Mesodermal cell (in vitro differentiated cells): ENCODE results near the gene TEKT5.

Experiments
- H3K27ac ChIP-seq: 2 replicates; pipeline ENCODE4 v1.7.0; 2013; ENCODE audit warnings: mild to moderate bottlenecking, low read depth, low read length, moderate library complexity; ENCODE audit not compliant: severe bottlenecking
- H3K36me3 ChIP-seq: 2 replicates; pipeline ENCODE4 v1.7.1; 2013; ENCODE audit warnings: mild to moderate bottlenecking, low read length, moderate library complexity; ENCODE audit not compliant: control insufficient read depth, insufficient read depth
- H3K4me1 ChIP-seq: one replicate; pipeline ENCODE4 v1.7.1; 2013; ENCODE audit warnings: mild to moderate bottlenecking, low read length; ENCODE audit not compliant: insufficient read depth, control insufficient read depth, poor library complexity, severe bottlenecking
- H3K4me3 ChIP-seq: 2 replicates; pipeline ENCODE4 v1.7.0; 2013; ENCODE audit warnings: low read length, control low read depth, mild to moderate bottlenecking; ENCODE audit not compliant: insufficient read depth, poor library complexity, severe bottlenecking; ENCODE audit errors: extremely low read depth
- H3K9me3 ChIP-seq: 2 replicates; pipeline ENCODE4 v1.7.1; 2013; ENCODE audit warnings: mild to moderate bottlenecking, low read length, moderate library complexity; ENCODE audit not compliant: control insufficient read depth
- WGBS, 2 experiments: methylation state at CpG; one replicate each; pipeline ENCODE4 v1.1.5; 2013; ENCODE audit warnings: missing lambda C conversion rate in 2 of 2; ENCODE audit not compliant: insufficient coverage in 2 of 2; 5-methylcytosine and 5-hydroxymethylcytosine counted together

TEKT5 gene

DNA sequence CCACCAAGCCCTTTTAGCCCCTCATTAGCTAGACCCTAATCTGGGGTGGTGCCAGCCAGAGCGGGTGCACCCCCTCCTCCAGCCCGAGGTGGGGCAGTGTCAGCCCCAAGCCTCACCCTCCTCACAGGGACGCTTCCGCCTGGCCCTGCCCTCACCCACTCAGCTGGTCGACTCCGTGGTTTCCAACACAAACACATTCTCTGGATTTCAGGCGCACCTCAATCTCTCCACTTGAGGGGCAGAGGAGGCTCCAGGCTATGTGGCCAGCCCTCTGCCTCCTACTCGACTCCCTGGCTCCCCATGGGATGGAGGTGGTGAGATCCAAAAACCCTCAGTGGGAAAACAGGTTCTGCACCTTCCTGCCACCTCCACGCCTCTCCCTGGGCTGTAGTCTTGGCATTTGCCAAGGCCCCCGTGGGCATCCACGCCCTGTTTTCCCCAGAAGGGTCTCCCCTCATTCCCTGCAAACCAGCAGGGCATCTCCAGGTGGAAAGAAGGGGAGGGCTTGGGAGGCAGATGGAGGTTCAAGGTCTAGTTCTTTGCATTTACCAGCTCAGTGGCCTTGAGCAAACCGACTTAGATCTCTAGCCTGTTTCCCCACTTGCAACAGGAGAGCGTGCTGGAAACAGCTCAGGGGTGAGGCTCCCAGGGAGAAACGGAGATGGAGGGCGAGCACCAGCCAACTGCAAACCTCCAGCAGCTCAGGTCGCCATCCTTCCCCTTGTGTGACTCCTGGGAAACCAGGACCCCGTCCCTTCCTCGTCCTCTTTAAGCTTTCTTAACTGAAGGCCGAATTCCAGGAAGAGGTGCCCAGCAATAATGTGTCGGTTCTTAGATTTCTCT lies 116.0 kb downstream of the TEKT5 start:
- 87 to 91% methylated on average over 14 to 16 of the region's 20 CpGs for WGBS, 2 experiments
- Histone ChIP-seq H3K4me1 (peaks cover 37% of the 10 kb centered on the region), H3K36me3 (no peaks in the 10 kb centered on the region), H3K9me3 (no peaks in the 10 kb centered on the region), H3K27ac (no peak overlapping the region), H3K4me3 (peak overlapping the region; percentile 63)
